ENCODE measurements around the gene CCDC33. TPM values are rescaled to one million over a fixed set of nuclear protein-coding genes. Genes with fewer than 3 reads are reported as not detected.
A peak's percentile ranks its signal among the peaks of the same experiment; 100 is the strongest.

Gene CCDC33
- total RNA-seq, 4 donors from 2014 or later = not detected

- H3K4me3 ChIP-seq = peak overlapping the region; percentile 61 to 72 (median 64)
- H3K27ac ChIP-seq (replicated peaks in 1 of 4) = peak overlapping the region; percentile 50 to 78 (median 70)
- TF ChIP-seq CTCF (IDR thresholded peaks at IDR 0.05) (no peak), POLR2AphosphoS5 (IDR thresholded peaks at IDR 0.05) (no peak), EP300 (IDR thresholded peaks at IDR 0.05) (no peak), POLR2A (IDR thresholded peaks at IDR 0.05; ENCODE audit: low read depth) (no peak)
- DNase-seq (ENCODE audit: extremely low spot score) = no peak
- intact Hi-C loops (cut with DNase I) = no loop called here
- peaks cover 4 to 20% (median 18%) of the 10 kb centered on the region in 4 donors for H3K4me1 ChIP-seq
- H3K9me3 ChIP-seq = no peaks in the 10 kb centered on the region
- H3K36me3 ChIP-seq = no peaks in the 10 kb centered on the region
- 87% methylated on average over 12 of the region's 12 CpGs for WGBS
- peaks cover 0 to 22% (median 0%) of the 10 kb centered on the region in 4 donors for H3K27me3 ChIP-seq
Measured at GRCh38 chr15:74364936-74365597, 128.9 kb downstream of the CCDC33 start.

- intact Hi-C loops (cut with DNase I) = no loop called here
- WGBS = 7% methylated on average over 66 of the region's 75 CpGs
Measured at GRCh38 chr15:74365598-74366445, 129.7 kb downstream of the CCDC33 start.

GRCh38 chr15:74367296-74367854 is 131.2 kb downstream of the CCDC33 start, which contains the start of gene CYP11A1:
Gene CYP11A1, minus strand, starts transcription at chr15:74367646. Its CDS starts 61 bp downstream, at chr15:74367585.
- intact Hi-C loops (cut with DNase I) = no loop called here
- TF ChIP-seq EP300 (IDR thresholded peaks at IDR 0.05) (no peak), POLR2AphosphoS5 (IDR thresholded peaks at IDR 0.05) (no peak), CTCF (IDR thresholded peaks at IDR 0.05) (no peak), POLR2A (IDR thresholded peaks at IDR 0.05; ENCODE audit: low read depth) (no peak)
- peak within 1 kb of the TSS; percentile 61 to 72 (median 64) for H3K4me3 ChIP-seq
- no peaks in the 10 kb centered on the region for H3K36me3 ChIP-seq
- no peaks in the 10 kb centered on the region for H3K9me3 ChIP-seq
- H3K27ac ChIP-seq (replicated peaks in 1 of 4) = no peak within 1 kb of the TSS
- H3K4me1 ChIP-seq = peaks cover 4 to 20% (median 18%) of the 10 kb centered on the region in 4 donors
- 94% methylated on average over 9 of the region's 12 CpGs for WGBS
- peaks cover 0 to 22% (median 0%) of the 10 kb centered on the region in 4 donors for H3K27me3 ChIP-seq
- DNase-seq (ENCODE audit: extremely low spot score) = no peak

More at GRCh38 chr15:74365598-74366445, 129.7 kb downstream of the CCDC33 start:
- peak overlapping the region; percentile 61 to 72 (median 64) for H3K4me3 ChIP-seq
- no peak for DNase-seq (ENCODE audit: extremely low spot score)
- H3K27ac ChIP-seq (replicated peaks in 1 of 4) = peak overlapping the region; percentile 50 to 78 (median 70)
- no peaks in the 10 kb centered on the region for H3K9me3 ChIP-seq
- peaks cover 0 to 22% (median 0%) of the 10 kb centered on the region in 4 donors for H3K27me3 ChIP-seq
- no peaks in the 10 kb centered on the region for H3K36me3 ChIP-seq
- TF ChIP-seq POLR2AphosphoS5 (IDR thresholded peaks at IDR 0.05) = peak; percentile 33 to 40
- TF ChIP-seq POLR2A (IDR thresholded peaks at IDR 0.05; ENCODE audit: low read depth) = no peak
- H3K4me1 ChIP-seq = peaks cover 4 to 20% (median 18%) of the 10 kb centered on the region in 4 donors

GRCh38 chr15:74368121-74368520 is 132.0 kb downstream of the CCDC33 start:
- no peaks in the 10 kb centered on the region for H3K9me3 ChIP-seq
- H3K4me1 ChIP-seq = peaks cover 4 to 20% (median 18%) of the 10 kb centered on the region in 4 donors
- TF ChIP-seq CTCF (IDR thresholded peaks at IDR 0.05) (no peak), POLR2AphosphoS5 (IDR thresholded peaks at IDR 0.05) (no peak), EP300 (IDR thresholded peaks at IDR 0.05) (no peak), POLR2A (IDR thresholded peaks at IDR 0.05; ENCODE audit: low read depth) (no peak)
- intact Hi-C loops (cut with DNase I) = no loop called here
- DNase-seq (ENCODE audit: extremely low spot score) = no peak
- no peak overlapping the region for H3K4me3 ChIP-seq
- 95% methylated on average over 3 of the region's 3 CpGs for WGBS
- H3K36me3 ChIP-seq = no peaks in the 10 kb centered on the region
- no peak overlapping the region for H3K27ac ChIP-seq (replicated peaks in 1 of 4)
- peaks cover 0 to 22% (median 0%) of the 10 kb centered on the region in 4 donors for H3K27me3 ChIP-seq
